ENCODE data around the gene CACNB2.

DNA sequence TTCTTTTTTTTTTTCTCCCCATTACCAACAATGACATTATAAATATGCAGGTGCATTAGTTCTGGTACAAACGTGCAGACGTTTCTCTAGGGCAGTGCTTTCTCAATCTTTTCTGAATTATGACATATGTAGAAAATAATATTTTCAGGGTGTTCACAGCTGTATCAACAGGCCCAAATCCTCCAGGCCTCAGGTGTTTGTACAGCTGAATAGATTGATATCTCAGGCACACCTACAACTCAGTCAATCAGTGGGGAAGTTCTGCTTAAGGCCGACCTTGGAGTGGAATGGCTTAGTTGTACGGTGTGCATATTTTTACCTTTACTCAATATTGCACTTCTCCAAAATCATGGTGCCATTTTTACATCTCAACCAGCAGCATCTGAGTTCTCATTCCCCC is 71.6 kb downstream of the CACNB2 start:
- no peak for TF ChIP-seq POLR2A (IDR thresholded peaks at IDR 0.05; ENCODE audit: low read depth, low read length)
- no peak for TF ChIP-seq SPI1 (IDR thresholded peaks at IDR 0.05; ENCODE audit: low read depth, low read length)
- TF ChIP-seq POLR2AphosphoS5 (IDR thresholded peaks at IDR 0.05; ENCODE audit: low read depth, low read length): no peak
- no peak for TF ChIP-seq TAF1 (IDR thresholded peaks at IDR 0.05; ENCODE audit: low read depth, low read length)
